Measurements from ENCODE around the gene RGS9.
"Not testable (repeated sequence)": the region's sequence is repeated elsewhere in the genome, so short reads cannot be mapped to it uniquely, and the experiment has no call there.

Gene RGS9

DNA sequence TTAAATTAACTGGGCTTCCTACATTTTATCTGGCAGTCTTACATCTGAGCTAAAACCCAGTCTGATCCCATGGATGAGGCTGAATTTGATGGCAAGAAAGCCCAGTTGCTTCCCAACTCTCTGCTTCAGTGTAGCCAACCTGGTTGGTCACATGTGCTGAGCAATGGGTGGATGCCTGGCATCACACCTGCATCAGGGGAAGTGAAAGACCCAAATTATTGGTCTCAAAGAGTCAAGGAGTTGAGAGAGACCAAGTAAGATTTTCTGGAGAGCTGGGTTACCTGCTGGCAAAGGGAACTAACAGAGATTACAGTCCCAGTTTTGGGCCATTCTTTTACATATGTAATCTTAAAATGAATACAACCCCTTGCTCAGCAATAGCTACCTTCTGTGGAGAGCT, 38.8 kb downstream of the RGS9 start:
- no peak overlapping the region for H3K27ac ChIP-seq
- POLR2A ChIA-PET (ENCODE audit: low non-redundant PET): no interaction called here
- CTCF ChIA-PET: interaction anchor here (0.6 kb wide), 1 partner anchor 86 kb away, joined by 7 read pairs; no protein-coding TSS in a partner anchor
- TF ChIP-seq, protein P1, sequence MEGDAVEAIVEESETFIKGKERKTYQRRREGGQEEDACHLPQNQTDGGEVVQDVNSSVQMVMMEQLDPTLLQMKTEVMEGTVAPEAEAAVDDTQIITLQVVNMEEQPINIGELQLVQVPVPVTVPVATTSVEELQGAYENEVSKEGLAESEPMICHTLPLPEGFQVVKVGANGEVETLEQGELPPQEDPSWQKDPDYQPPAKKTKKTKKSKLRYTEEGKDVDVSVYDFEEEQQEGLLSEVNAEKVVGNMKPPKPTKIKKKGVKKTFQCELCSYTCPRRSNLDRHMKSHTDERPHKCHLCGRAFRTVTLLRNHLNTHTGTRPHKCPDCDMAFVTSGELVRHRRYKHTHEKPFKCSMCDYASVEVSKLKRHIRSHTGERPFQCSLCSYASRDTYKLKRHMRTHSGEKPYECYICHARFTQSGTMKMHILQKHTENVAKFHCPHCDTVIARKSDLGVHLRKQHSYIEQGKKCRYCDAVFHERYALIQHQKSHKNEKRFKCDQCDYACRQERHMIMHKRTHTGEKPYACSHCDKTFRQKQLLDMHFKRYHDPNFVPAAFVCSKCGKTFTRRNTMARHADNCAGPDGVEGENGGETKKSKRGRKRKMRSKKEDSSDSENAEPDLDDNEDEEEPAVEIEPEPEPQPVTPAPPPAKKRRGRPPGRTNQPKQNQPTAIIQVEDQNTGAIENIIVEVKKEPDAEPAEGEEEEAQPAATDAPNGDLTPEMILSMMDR (conservative IDR thresholded peaks at IDR 0.05; ENCODE audit: low read depth): no peak
- DNase-seq (ENCODE audit: low spot score): no peak

DNA sequence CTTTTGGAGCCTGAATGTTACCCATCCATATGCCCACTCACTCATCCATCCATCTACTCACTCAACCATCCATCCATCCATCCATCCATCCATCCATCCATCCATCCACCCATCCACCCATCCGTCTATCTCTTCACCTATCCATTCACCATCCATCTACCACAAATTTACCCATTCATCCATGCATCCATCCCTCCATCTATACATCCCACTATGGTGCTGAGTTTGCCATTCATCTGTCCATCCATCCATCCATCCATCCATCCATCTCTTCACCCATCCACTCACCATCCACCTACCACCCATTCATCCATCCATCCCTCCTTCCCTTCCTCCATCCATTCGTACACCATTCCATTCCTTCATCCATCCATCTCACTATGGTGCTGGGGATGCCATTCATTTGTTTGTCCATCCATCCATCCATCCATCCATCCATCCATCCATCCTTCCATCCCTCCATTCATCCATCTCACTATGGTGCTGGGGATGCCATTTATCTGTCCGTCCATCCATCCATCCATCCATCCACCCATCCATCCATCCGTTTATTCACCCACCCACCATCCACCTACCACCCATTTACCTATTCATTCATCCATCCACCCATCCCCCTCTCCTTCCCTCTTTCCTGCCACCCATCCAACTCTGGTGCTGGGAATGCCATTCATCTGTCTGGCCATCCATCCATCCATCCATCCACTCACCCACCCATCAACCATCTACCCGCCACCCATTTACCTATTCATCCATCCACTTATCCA, 39.7 kb downstream of the RGS9 start:
- TF ChIP-seq, protein P1 (conservative IDR thresholded peaks at IDR 0.05; ENCODE audit: low read depth): no peak
- ChIA-PET POLR2A (ENCODE audit: low non-redundant PET) (no interaction called here), CTCF (no interaction called here)
- DNase-seq (ENCODE audit: low spot score): no peak
- no peak overlapping the region for H3K27ac ChIP-seq

DNA sequence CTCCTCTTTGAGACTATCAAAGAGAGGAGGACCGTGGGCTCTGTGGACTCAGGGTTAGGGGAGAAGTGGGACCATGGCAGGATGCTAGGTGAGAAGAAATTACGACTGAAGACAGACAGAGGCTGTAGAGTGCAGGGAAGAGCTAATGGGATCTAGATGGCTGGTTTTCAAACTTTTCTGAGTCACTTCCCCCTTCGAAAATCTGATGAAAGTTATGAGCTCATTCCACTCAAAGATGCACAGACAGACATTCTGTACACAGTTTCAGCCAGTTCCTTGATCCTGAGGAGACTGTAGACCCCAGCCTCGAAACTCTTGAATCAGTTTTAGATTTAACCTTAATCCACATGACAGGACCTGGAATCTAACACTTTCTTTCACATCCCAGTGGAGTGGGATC, 40.7 kb downstream of the RGS9 start:
- ChIA-PET POLR2A (ENCODE audit: low non-redundant PET) (no interaction called here), CTCF (interaction anchor here (0.8 kb wide), 1 partner anchor 998 kb away, joined by 5 read pairs; no protein-coding TSS in a partner anchor)
- peak; percentile 13 for DNase-seq (ENCODE audit: low spot score)
- TF ChIP-seq, protein P1 (conservative IDR thresholded peaks at IDR 0.05; ENCODE audit: low read depth): no peak
- H3K27ac ChIP-seq: no peak overlapping the region

DNA sequence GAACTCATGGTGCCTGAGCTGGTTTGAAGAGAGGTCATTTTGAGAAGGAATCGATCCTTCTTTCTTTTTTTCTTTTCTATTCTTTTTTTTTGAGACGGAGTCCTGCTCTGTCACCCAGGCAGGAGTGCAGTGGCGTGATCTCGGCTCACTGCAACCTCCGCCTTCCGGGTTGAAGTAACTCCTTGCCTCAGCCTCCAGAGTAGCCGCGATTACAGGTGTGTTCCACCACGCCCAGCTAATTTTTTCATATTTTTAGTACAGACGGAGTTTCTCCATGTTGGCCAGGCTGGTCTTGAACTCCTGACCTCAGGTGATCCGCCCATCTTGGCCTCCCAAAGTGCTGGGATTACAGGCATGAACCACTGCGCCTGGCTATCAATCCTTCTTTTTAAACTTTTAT, 43.1 kb downstream of the RGS9 start:
- CTCF ChIA-PET; H3K27ac ChIP-seq; DNase-seq (ENCODE audit: low spot score); POLR2A ChIA-PET (ENCODE audit: low non-redundant PET): not testable (repeated sequence)

DNA sequence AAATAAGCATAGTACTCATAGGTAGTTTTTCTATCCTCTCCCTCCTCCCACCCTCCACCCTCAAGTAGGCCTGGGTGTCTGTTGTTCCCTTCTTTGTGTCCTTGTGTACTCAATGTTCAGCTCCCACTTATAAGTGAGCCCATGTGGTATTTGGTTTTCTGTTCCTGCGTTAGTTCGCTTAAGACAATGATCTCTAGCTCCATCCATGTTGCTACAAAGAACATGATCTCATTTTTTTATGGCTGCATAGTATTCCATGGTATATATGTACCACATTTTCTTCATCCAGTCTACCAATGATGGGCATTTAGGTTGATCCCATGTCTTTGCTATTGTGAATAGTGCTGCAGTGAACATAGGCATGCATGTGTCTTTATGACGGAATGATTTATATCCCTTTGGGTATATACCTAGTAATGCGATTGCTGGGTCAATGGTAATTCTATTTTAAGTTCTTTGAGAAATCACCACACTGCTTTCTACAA, 43.6 kb downstream of the RGS9 start:
- H3K27ac ChIP-seq; DNase-seq (ENCODE audit: low spot score); POLR2A ChIA-PET (ENCODE audit: low non-redundant PET): not testable (repeated sequence)
- CTCF ChIA-PET: interaction anchor here (0.6 kb wide), 1 partner anchor 1493 kb away, joined by 4 read pairs; no protein-coding TSS in a partner anchor

DNA sequence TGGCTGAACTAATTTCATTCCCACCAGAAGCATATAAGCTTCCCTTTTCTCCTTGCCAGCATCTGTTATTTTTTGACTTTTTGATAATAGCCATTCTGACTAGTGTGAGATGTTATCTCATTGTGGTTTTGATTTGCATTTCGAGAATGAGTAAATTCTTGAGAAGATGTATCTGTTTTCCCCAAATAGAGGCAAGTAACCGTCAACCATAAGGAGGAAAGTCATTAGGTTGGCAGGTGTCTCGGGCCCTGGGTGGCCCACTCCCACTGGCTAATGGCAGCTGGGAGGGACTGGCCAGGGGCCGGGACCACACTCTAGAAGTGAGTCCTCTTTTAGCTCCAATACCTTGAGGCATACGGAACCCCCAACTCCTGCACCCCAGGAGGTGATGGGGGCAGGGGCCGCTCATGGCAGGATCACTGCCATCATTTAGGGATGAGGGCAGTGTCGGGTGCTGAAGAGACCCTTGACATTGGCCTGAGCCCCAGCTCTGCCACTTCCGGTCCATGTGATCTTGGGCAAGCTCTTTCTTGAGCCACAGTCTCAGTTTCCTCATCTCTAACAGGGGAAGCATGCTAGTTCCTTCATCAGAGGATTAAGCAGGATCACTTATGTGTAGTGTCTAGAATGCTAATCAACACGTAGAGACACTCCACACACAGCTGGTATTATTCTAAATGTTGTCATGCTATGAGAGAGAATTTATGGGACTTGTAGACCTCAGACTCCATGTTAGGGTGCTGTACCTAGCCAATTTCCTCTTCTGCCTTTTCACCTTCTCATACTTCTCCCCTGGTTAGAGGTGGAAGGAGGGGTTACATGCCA, 44.3 kb downstream of the RGS9 start:
- ChIA-PET CTCF (interaction anchor here (0.6 kb wide), 1 partner anchor 1492 kb away, joined by 4 read pairs; no protein-coding TSS in a partner anchor), POLR2A (ENCODE audit: low non-redundant PET) (no interaction called here)
- no peak for DNase-seq (ENCODE audit: low spot score)
- TF ChIP-seq, protein P1 (conservative IDR thresholded peaks at IDR 0.05; ENCODE audit: low read depth): no peak
- no peak overlapping the region for H3K27ac ChIP-seq

DNA sequence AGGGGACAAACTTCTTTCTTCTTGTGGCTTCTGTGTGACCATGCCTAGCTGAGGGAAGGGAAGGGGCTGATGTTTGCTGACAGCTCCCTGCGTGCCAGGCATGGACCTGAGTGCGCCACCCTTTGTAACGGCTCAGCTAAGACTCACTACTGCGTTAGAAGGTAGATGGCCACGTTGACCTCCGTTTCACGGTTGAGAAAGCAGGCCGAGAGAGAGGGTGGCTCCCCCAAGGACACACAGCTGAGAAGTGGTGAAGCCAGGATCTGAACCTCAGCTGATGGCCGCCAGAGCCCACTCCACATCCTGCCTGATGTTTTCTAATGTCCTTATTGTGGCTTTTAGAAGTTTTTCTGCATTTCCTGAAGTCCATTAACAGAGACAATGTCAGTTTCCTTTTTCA, 45.1 kb downstream of the RGS9 start:
- DNase-seq (ENCODE audit: low spot score): no peak
- CTCF ChIA-PET: no interaction called here
- POLR2A ChIA-PET (ENCODE audit: low non-redundant PET): interaction anchor here (0.7 kb wide), 1 partner anchor 1181 kb away, joined by 3 read pairs; no protein-coding TSS in a partner anchor
- no peak overlapping the region for H3K27ac ChIP-seq
- TF ChIP-seq, protein P1 (conservative IDR thresholded peaks at IDR 0.05; ENCODE audit: low read depth): no peak

Data from RWPE1 (cell line).